ENCODE measurements around the gene RTEL1. TPM values are rescaled to one million over a fixed set of nuclear protein-coding genes. Genes with fewer than 3 reads are reported as not detected.

The RTEL1 gene
- total and polyA plus RNA-seq, 9 of the 15 experiments (the other 6 are each of a cell fraction or from before 2014, with no cell fraction given), result 0.36 to 61.0 (median 17.9) TPM

- TF ChIP-seq MAX (CRISPR knock-in tag; IDR thresholded peaks at IDR 0.05) (peak; percentile 69), NONO (IDR thresholded peaks at IDR 0.05; ENCODE audit: low read depth in 2 of 2, low read length in 1 of 2) (0 out of 4 replicates have a peak, but pooled peaks of 1 of the 2 experiments have one; percentile 26), RBM22 (IDR thresholded peaks at IDR 0.05; ENCODE audit: low read depth, low read length, poor library complexity, severe bottlenecking) (no peak), BRCA1 (IDR thresholded peaks at IDR 0.05) (no peak), BRCA1 (CRISPR knock-in tag; IDR thresholded peaks at IDR 0.05) (0 out of 2 replicates have a peak, but pooled peaks have one; percentile 28), ZBTB5 (IDR thresholded peaks at IDR 0.05) (no peak), ZNF232 (CRISPR knock-in tag; IDR thresholded peaks at IDR 0.05) (0 out of 2 replicates have a peak, but pooled peaks have one; percentile 37), PRDM10 (IDR thresholded peaks at IDR 0.05; ENCODE audit: partially characterized antibody) (peak; percentile 81), MXI1 (IDR thresholded peaks at IDR 0.05; ENCODE audit: low read depth, low read length) (peak; percentile 28; the same call in 1 of the 2 replicates), SMAD1 (IDR thresholded peaks at IDR 0.05; ENCODE audit: low read depth, low read length, partially characterized antibody) (no peak), MYC (IDR thresholded peaks at IDR 0.05; ENCODE audit: low read depth, low read length) (peak; percentile 35; the same call in 1 of the 2 replicates), MYC (CRISPR knock-in tag; IDR thresholded peaks at IDR 0.05; ENCODE audit: borderline replicate concordance, low read depth) (no peak), ZC3H11A (IDR thresholded peaks at IDR 0.05; ENCODE audit: low read depth, low read length) (no peak), KAT7 (CRISPR knock-in tag; IDR thresholded peaks at IDR 0.05; ENCODE audit: borderline replicate concordance) (0 out of 2 replicates have a peak, but pooled peaks have one; percentile 70), ZNF395 (CRISPR knock-in tag; IDR thresholded peaks at IDR 0.05) (peak; percentile 67), NFIC (IDR thresholded peaks at IDR 0.05) (peak; percentile 2; the same call in 1 of the 2 replicates), NRF1 (conservative IDR thresholded peaks at IDR 0.05 in 1 of 2, IDR thresholded peaks at IDR 0.05 in 1 of 2) (peak in 1 of 2 experiments; percentile 13; a peak in 1 of 4 replicates), ZNF766 (CRISPR knock-in tag; conservative IDR thresholded peaks at IDR 0.05) (no peak), MAFK (IDR thresholded peaks at IDR 0.05; ENCODE audit: low read length) (no peak), SREBF2 (CRISPR knock-in tag; IDR thresholded peaks at IDR 0.05) (peak; percentile 88; the same call in 1 of the 2 replicates), HDAC1 (IDR thresholded peaks at IDR 0.05) (peak in 1 of 2 experiments; percentile 20; a peak in 1 of 4 replicates)
Observed at GRCh38 chr20:63657260-63657936, 714 bp upstream of the RTEL1 start (continued).
